22Rv1 (cell line): ENCODE data around the gene GTF3C4.
"Not testable (repeated sequence)": the region's sequence is repeated elsewhere in the genome, so short reads cannot be mapped to it uniquely, and the experiment has no call there.

Experiments
- H3K27ac ChIP-seq: fragments of 450-650 bp; 2 replicates; pipeline ENCODE4 v1.5.1; 2017
- CTCF ChIP-seq: fragments of 450-650 bp; IDR thresholded peaks from 2 replicates; pipeline ENCODE4 v1.5.1; 2017; ENCODE audit warnings: mild to moderate bottlenecking
- ZFX ChIP-seq: fragments of 450-650 bp; IDR thresholded peaks from 2 replicates; pipeline ENCODE4 v1.6.1; 2017; ENCODE audit warnings: antibody characterized with exemption, borderline replicate concordance

GTF3C4 gene

DNA sequence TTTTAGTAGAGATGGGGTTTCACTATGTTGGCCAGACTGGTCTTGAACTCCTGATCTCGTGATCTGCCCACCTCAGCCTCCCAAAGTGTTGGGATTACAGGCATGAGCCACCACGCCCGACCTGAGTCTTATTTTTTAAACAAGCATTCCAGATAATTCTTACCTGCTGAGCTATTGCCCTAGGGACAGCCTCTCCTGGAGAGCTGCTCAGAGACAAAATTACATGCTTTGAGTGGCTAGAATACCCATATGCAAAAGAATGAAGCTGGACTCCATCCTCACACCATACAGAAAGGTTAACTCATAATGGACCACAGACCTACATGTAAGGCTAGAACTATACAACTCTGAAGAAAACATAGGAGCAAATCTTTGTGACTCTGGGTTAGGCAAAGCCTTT, 41.6 kb downstream of the GTF3C4 start:
- TF ChIP-seq CTCF (no peak), ZFX (no peak)
- H3K27ac ChIP-seq, result no peak overlapping the region

DNA sequence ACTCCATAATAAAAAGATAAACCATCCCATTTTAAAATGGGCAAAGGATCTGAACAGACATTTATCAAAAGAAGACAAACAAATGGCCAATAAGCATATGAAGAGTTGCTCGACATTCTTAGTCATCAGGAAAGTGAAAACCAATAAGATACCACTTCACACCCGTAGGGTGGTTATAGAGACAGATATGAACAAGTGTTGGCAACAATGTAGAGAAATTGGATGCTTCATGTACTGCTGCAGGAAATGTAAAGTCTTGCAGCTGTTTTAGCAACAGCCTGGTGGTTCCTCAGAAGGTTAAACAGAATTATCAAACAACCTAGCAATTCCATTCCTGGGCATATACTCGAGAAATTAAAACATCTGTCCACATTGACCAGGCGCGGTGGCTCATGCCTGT, 42.5 kb downstream of the GTF3C4 start:
- H3K27ac ChIP-seq, result no peak overlapping the region
- no peak for TF ChIP-seq ZFX
- TF ChIP-seq CTCF, result no peak

DNA sequence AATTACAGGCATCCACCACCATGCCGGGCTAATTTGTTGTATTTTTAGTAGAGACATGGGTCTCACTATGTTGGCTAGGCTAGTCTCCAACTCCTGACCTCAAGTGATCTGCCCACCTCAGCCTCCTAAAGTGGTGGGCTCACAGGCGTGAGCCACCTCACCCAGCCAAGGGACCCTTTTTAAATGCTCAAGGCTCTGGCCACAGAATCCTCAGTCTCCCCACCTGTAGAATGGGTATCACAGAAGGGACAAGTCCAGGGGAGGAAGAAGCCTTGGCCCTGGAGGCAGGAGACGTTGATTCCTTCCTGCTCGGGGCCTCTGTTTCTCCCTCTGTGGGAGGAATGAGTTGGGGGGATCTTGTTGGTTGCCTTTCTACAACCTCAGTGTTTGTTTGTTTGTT, 45.7 kb downstream of the GTF3C4 start:
- TF ChIP-seq CTCF (no peak), ZFX (no peak)
- H3K27ac ChIP-seq, result no peak overlapping the region

GRCh38 chr9:132717326-132717945, 47.2 kb downstream of the GTF3C4 start:
- no peak overlapping the region for H3K27ac ChIP-seq
- TF ChIP-seq ZFX, result no peak
- no peak for TF ChIP-seq CTCF

- not testable (repeated sequence) for H3K27ac ChIP-seq
These were observed 48.2 kb downstream of the GTF3C4 start for GRCh38 chr9:132718381-132718928.

DNA sequence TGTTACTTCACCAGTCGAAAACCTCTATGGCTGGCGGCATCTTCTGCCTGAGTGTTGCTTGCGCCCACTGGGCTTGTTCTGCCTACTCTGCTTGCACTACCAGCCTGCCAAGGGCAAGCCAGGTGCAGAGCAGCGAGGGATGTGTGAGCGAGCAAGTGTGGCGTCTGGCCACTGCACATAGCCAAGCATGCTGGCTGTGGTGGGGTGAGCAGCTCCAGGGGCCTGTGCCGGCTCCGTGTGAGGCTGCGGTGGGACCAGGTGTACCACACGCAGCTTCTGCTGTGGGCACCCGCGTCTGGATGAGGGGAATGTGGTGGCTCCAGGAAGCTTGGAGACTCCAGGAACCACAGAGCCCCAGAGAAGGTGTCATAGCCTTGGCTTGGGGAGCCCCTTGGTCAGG, 51.4 kb downstream of the GTF3C4 start:
- no peak overlapping the region for H3K27ac ChIP-seq

GRCh38 chr9:132722564-132723065, 52.4 kb downstream of the GTF3C4 start:
- no peak overlapping the region for H3K27ac ChIP-seq
- no peak for TF ChIP-seq ZFX
- TF ChIP-seq CTCF, result no peak

More for the DNA sequence above, 51.4 kb downstream of the GTF3C4 start:
- no peak for TF ChIP-seq CTCF
- TF ChIP-seq ZFX, result no peak

GRCh38 chr9:132723809-132724208, 53.5 kb downstream of the GTF3C4 start:
- TF ChIP-seq ZFX, result no peak
- no peak for TF ChIP-seq CTCF
- no peak overlapping the region for H3K27ac ChIP-seq
